ENCODE measurements around the gene ATRIP.

DNA sequence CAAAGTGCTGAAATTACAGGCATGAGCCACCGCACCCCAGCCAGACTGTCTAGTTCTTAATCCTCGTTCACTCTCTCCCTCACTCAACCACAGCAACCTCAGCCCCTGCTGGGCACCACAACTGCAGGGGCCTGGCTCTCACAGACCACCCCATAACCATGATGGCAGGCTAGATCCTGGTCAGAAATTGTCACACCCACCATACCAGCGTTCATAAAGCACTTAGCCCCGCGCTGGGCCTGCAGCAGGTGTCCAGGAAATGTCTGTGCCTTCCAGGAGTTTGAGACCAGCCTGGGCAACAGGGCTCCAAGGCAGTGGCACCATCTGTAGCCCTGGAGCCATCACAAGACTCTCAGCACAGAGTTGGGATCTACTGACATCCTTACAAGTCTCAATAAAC, 55.6 kb downstream of the ATRIP start:
- TF ChIP-seq, protein P1, sequence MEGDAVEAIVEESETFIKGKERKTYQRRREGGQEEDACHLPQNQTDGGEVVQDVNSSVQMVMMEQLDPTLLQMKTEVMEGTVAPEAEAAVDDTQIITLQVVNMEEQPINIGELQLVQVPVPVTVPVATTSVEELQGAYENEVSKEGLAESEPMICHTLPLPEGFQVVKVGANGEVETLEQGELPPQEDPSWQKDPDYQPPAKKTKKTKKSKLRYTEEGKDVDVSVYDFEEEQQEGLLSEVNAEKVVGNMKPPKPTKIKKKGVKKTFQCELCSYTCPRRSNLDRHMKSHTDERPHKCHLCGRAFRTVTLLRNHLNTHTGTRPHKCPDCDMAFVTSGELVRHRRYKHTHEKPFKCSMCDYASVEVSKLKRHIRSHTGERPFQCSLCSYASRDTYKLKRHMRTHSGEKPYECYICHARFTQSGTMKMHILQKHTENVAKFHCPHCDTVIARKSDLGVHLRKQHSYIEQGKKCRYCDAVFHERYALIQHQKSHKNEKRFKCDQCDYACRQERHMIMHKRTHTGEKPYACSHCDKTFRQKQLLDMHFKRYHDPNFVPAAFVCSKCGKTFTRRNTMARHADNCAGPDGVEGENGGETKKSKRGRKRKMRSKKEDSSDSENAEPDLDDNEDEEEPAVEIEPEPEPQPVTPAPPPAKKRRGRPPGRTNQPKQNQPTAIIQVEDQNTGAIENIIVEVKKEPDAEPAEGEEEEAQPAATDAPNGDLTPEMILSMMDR (IDR thresholded peaks at IDR 0.05), result no peak
- no peak for TF ChIP-seq POLR2A (IDR thresholded peaks at IDR 0.05)
- no peak for TF ChIP-seq POLR2AphosphoS5 (IDR thresholded peaks at IDR 0.05)

Measured in prostate gland (tissue), 2 donors.